ENCODE results near the gene CCDC180. TPM values are rescaled to one million over a fixed set of nuclear protein-coding genes. Genes with fewer than 3 reads are reported as not detected.
"Not testable (repeated sequence)": the region's sequence is repeated elsewhere in the genome, so short reads cannot be mapped to it uniquely, and the experiment has no call there.

Gene CCDC180
- total RNA-seq, result 1 to 10 TPM; 1.1 to 2.3 TPM

GRCh38 chr9:97307500-97308163 lies at the start of gene CCDC180:
Gene CCDC180 (plus strand): TSS chr9:97307659. CDS start chr9:97308064, 405 bp downstream.
- no peak within 1 kb of the TSS for H3K4me3 Mint-ChIP-seq
- no peaks in the 10 kb centered on the region for H3K4me1 Mint-ChIP-seq (ENCODE audit: low read depth)
- no peaks in the 10 kb centered on the region for H3K36me3 Mint-ChIP-seq
- no peak for DNase-seq
- CTCF ChIA-PET, result no interaction called here
- intact Hi-C loops (cut with micrococcal nuclease), result no loop called here
- H3K9me3 Mint-ChIP-seq, result peaks cover 2% of the 10 kb centered on the region
- peaks cover 5% of the 10 kb centered on the region for H3K27me3 Mint-ChIP-seq
- POLR2A ChIA-PET, result no interaction called here
- no peak within 1 kb of the TSS for H3K27ac Mint-ChIP-seq

DNA sequence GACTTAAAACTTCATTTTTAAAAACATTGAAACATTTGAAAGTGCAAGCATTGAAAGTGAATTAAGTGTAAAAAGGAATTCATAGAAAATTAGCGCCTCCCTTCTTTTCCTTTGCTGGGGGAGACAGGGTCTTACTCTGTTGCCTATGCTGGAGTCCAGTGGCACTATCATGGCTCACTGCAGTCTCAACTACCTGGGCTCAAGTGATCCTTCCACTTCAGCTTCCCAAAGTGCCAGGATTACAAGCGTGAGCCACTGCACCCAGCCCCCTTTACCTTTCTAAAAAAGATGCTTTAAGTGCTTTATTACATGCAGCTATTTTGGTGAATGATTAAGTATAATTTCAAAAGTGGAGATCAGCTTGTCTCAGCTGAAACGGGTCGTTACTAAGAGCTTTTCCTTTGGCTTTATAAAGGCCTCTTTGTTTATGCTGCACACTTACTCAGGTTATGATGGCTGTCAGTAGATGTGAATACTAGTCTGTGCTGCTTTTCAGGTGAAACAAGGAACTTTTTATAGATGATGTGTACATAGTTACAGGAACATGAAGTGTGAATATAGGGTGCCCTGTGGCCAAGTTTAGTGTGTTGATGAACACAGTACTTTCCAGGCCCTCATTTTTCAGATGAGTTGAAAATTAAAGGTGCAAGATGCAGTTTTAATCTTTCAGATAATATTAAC lies 47.5 kb upstream of the CCDC180 start:
- POLR2A ChIA-PET; H3K36me3 Mint-ChIP-seq; CTCF ChIA-PET; intact Hi-C loops (cut with micrococcal nuclease); H3K4me1 Mint-ChIP-seq (ENCODE audit: low read depth); H3K9me3 Mint-ChIP-seq; H3K27ac Mint-ChIP-seq; H3K27me3 Mint-ChIP-seq; DNase-seq; H3K4me3 Mint-ChIP-seq: not testable (repeated sequence)

DNA sequence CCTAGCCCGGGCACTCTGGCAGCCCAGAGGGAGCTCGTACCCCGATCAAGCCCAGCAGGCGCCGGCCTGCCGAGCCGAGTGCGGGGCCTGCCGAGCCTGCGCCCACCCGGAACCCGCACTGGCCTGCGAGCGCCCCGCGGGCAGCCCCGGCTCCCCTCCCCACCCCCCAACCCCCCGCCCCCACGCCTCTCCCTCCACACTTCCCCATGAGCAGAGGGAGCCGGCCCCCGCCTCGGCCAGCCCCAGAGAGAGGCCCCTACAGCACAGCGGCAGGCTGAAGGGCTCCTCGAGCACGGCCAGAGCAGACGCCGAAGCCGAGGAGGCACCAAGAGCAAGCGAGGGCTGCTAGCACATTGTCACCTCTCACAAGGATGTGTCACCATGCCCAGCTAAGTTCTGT lies 36.2 kb upstream of the CCDC180 start:
- H3K27me3 Mint-ChIP-seq, result no peaks in the 10 kb centered on the region
- POLR2A ChIA-PET, result no interaction called here

DNA sequence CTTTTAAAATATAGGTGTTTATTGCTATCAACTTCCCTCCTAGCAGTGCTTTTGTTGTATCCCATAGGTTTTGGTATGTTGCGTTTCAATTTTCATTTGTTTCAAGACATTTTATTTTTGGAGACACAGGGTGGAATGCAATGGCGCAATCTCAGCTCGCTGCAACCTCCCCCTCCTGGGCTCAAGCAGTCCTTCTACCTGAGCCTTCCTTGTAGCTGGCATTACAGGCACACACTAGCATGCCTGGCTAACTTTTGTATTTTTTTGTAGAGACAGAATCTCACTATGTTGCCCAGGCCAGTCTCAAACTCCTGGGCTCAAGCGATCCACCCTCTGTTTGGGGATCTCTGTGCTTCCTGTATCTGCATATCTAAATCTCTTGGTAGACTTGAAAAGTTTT lies 35.4 kb upstream of the CCDC180 start:
- DNase-seq, result no peak
- Mint-ChIP-seq H3K9me3 (no peaks in the 10 kb centered on the region), H3K27me3 (no peaks in the 10 kb centered on the region), H3K27ac (no peak overlapping the region), H3K4me1 (ENCODE audit: low read depth) (no peaks in the 10 kb centered on the region), H3K36me3 (peaks cover 3% of the 10 kb centered on the region), H3K4me3 (no peak overlapping the region)
- intact Hi-C loops (cut with micrococcal nuclease), result no loop called here
- ChIA-PET POLR2A (no interaction called here), CTCF (no interaction called here)

More for the DNA sequence above, 36.2 kb upstream of the CCDC180 start:
- DNase-seq, result no peak
- H3K27ac Mint-ChIP-seq, result no peak overlapping the region
- no peaks in the 10 kb centered on the region for H3K4me1 Mint-ChIP-seq (ENCODE audit: low read depth)
- intact Hi-C loops (cut with micrococcal nuclease), result no loop called here
- H3K9me3 Mint-ChIP-seq, result no peaks in the 10 kb centered on the region
- peaks cover 2% of the 10 kb centered on the region for H3K36me3 Mint-ChIP-seq
- no peak overlapping the region for H3K4me3 Mint-ChIP-seq
- CTCF ChIA-PET, result no interaction called here

GRCh38 chr9:97276310-97276852 lies 31.1 kb upstream of the CCDC180 start:
- Mint-ChIP-seq H3K36me3 (peaks cover 26% of the 10 kb centered on the region), H3K27me3 (no peaks in the 10 kb centered on the region), H3K4me1 (ENCODE audit: low read depth) (no peaks in the 10 kb centered on the region), H3K4me3 (no peak overlapping the region), H3K9me3 (no peaks in the 10 kb centered on the region), H3K27ac (no peak overlapping the region)
- CTCF ChIA-PET, result no interaction called here
- intact Hi-C loops (cut with micrococcal nuclease), result no loop called here
- no peak for DNase-seq
- POLR2A ChIA-PET, result no interaction called here

GRCh38 chr9:97277953-97278352 lies 29.5 kb upstream of the CCDC180 start:
- Mint-ChIP-seq H3K36me3 (peaks cover 37% of the 10 kb centered on the region), H3K27ac (no peak overlapping the region), H3K27me3 (no peaks in the 10 kb centered on the region), H3K4me1 (ENCODE audit: low read depth) (no peaks in the 10 kb centered on the region), H3K4me3 (no peak overlapping the region), H3K9me3 (no peaks in the 10 kb centered on the region)
- intact Hi-C loops (cut with micrococcal nuclease), result no loop called here
- no peak for DNase-seq
- CTCF ChIA-PET, result no interaction called here
- POLR2A ChIA-PET, result no interaction called here

GRCh38 chr9:97280755-97281330 lies 26.6 kb upstream of the CCDC180 start:
- no peak overlapping the region for H3K27ac Mint-ChIP-seq
- no peak for DNase-seq
- H3K9me3 Mint-ChIP-seq, result peaks cover 5% of the 10 kb centered on the region
- intact Hi-C loops (cut with micrococcal nuclease), result no loop called here
- H3K4me3 Mint-ChIP-seq, result no peak overlapping the region
- ChIA-PET POLR2A (interaction anchor here (0.9 kb wide), 1 partner anchor 13 kb away, joined by 3 read pairs; no protein-coding TSS in a partner anchor), CTCF (no interaction called here)
- peaks cover 53% of the 10 kb centered on the region for H3K36me3 Mint-ChIP-seq
- no peaks in the 10 kb centered on the region for H3K27me3 Mint-ChIP-seq
- H3K4me1 Mint-ChIP-seq (ENCODE audit: low read depth), result no peaks in the 10 kb centered on the region

- no peaks in the 10 kb centered on the region for H3K27me3 Mint-ChIP-seq
- CTCF ChIA-PET, result interaction anchor here (1.7 kb wide), 1 partner anchor 427 kb away, joined by 6 read pairs; no protein-coding TSS in a partner anchor
- H3K4me1 Mint-ChIP-seq (ENCODE audit: low read depth), result no peaks in the 10 kb centered on the region
- no peak for DNase-seq
- no peak overlapping the region for H3K27ac Mint-ChIP-seq
- POLR2A ChIA-PET, result no interaction called here
- intact Hi-C loops (cut with micrococcal nuclease), result no loop called here
- peaks cover 8% of the 10 kb centered on the region for H3K9me3 Mint-ChIP-seq
- peaks cover 66% of the 10 kb centered on the region for H3K36me3 Mint-ChIP-seq
- H3K4me3 Mint-ChIP-seq, result no peak overlapping the region
Observed at GRCh38 chr9:97283768-97284167, 23.7 kb upstream of the CCDC180 start.

- Mint-ChIP-seq H3K4me3 (no peak overlapping the region), H3K36me3 (peaks cover 66% of the 10 kb centered on the region), H3K27me3 (no peaks in the 10 kb centered on the region), H3K27ac (no peak overlapping the region), H3K9me3 (peaks cover 8% of the 10 kb centered on the region), H3K4me1 (ENCODE audit: low read depth) (no peaks in the 10 kb centered on the region)
- intact Hi-C loops (cut with micrococcal nuclease), result no loop called here
- CTCF ChIA-PET, result interaction anchor here (1.0 kb wide), 1 partner anchor 428 kb away, joined by 3 read pairs; no protein-coding TSS in a partner anchor
- POLR2A ChIA-PET, result no interaction called here
- DNase-seq, result no peak
Observed at GRCh38 chr9:97284798-97285197, 22.7 kb upstream of the CCDC180 start.

DNA sequence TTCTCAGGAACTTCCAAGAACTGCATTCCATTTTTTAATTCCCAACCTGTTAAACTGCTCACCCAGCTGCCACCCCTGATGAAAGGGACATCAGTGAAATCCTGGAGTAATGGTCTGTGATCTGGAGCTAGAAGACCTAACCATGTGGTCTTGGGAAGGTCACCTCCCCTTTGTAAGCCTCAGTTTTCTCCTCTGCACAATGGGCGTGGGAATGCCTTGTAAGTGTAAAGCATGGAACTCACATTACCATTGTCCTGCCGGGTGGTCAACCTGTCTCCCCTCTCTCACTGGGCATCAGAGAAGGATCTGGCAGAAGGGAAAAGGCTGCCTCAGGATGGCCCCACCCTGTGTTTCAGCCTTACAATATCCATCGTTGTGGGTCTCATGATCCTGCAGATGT lies 15.3 kb upstream of the CCDC180 start:
- ChIA-PET POLR2A (no interaction called here), CTCF (no interaction called here)
- peaks cover 11% of the 10 kb centered on the region for H3K9me3 Mint-ChIP-seq
- peaks cover 48% of the 10 kb centered on the region for H3K36me3 Mint-ChIP-seq
- no peaks in the 10 kb centered on the region for H3K4me1 Mint-ChIP-seq (ENCODE audit: low read depth)
- DNase-seq, result no peak
- intact Hi-C loops (cut with micrococcal nuclease), result no loop called here
- H3K4me3 Mint-ChIP-seq, result no peak overlapping the region
- H3K27ac Mint-ChIP-seq, result no peak overlapping the region
- H3K27me3 Mint-ChIP-seq, result no peaks in the 10 kb centered on the region

DNA sequence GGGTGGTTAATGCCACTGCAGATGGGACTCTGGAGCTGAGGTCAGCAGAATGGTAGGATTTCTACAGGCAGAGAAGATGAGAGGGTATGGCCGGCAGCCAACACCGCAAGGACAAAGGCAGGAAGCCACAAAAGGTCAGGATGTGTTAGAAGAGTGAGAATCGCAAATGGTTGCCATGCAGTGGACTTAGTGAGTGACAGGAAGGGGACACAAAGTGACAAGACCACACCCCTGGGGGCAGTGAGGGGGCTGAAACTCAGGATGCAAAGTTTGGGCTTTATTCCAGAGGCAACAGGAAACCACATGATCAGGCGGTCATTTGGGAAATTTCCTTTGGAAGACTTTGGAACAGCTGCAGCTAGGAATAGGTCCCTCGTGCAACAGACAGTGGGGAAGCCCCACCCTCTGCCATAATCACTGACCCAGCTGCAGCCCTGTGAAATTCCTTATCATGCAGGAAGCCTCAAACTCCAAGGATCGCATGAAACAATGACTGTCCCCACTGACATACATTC lies 14.2 kb upstream of the CCDC180 start:
- intact Hi-C loops (cut with micrococcal nuclease), result no loop called here
- Mint-ChIP-seq H3K27ac (no peak overlapping the region), H3K4me3 (no peak overlapping the region), H3K27me3 (no peaks in the 10 kb centered on the region), H3K36me3 (peaks cover 46% of the 10 kb centered on the region), H3K9me3 (peaks cover 20% of the 10 kb centered on the region), H3K4me1 (ENCODE audit: low read depth) (no peaks in the 10 kb centered on the region)
- no peak for DNase-seq
- ChIA-PET POLR2A (interaction anchor here (1.0 kb wide), 1 partner anchor 13 kb away, joined by 3 read pairs; no protein-coding TSS in a partner anchor), CTCF (no interaction called here)

DNA sequence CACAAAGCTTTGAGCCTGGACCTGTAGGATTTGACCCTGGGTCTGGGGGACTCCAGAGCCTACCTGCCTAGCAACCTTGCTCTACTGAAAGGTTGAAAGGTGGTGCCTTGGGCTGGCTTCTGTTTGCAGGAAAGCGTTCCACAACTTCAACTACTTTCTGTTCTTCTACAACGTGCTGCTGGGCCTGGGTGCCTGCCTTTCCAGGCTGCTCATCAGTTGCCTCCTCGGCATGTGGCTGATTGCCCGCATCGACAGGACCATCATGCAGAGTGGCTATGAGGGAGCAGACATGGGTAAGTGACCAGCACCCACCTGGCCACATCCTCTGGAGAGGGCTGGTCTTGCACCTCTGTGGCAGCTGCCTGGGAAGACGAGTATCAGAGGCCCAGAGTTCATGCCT lies 13.6 kb upstream of the CCDC180 start:
- Mint-ChIP-seq H3K36me3 (peaks cover 40% of the 10 kb centered on the region), H3K27ac (no peak overlapping the region), H3K9me3 (peaks cover 20% of the 10 kb centered on the region), H3K4me3 (no peak overlapping the region), H3K4me1 (ENCODE audit: low read depth) (no peaks in the 10 kb centered on the region), H3K27me3 (no peaks in the 10 kb centered on the region)
- intact Hi-C loops (cut with micrococcal nuclease), result no loop called here
- ChIA-PET POLR2A (interaction anchor here (1.0 kb wide), 1 partner anchor 13 kb away, joined by 3 read pairs; no protein-coding TSS in a partner anchor), CTCF (no interaction called here)
- DNase-seq, result no peak

Measured in activated CD4-positive, alpha-beta memory T cell treated with anti-CD3 and anti-CD28 coated beads for 36 hours (primary cell).